ENCODE data around the gene LBHD1. TPM values are rescaled to one million over a fixed set of nuclear protein-coding genes. Genes with fewer than 3 reads are reported as not detected.

LBHD1 gene
- total RNA-seq = 2.4 and 2.8 TPM in 2 replicates

DNA sequence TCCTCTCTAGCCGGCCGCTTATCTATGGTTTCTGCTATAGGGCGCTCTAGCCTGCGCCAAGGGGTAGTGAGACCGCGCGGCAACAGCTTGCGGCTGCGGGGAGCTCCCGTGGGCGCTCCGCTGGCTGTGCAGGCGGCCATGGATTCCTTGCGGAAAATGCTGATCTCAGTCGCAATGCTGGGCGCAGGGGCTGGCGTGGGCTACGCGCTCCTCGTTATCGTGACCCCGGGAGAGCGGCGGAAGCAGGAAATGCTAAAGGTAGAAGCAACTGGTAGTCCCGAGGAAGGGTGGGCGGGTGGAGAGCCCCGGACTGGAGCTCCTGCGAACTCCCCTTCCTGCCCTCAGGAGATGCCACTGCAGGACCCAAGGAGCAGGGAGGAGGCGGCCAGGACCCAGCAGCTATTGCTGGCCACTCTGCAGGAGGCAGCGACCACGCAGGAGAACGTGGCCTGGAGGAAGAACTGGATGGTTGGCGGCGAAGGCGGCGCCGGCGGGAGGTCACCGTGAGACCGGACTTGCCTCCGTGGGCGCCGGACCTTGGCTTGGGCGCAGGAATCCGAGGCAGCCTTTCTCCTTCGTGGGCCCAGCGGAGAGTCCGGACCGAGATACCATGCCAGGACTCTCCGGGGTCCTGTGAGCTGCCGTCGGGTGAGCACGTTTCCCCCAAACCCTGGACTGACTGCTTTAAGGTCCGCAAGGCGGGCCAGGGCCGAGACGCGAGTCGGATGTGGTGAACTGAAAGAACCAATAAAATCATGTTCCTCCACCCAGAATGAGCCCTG, at the start of gene LBHD1, which contains the start of gene UQCC3:
Gene LBHD1, minus strand, starts transcription at position 660 of the 782 bp plus-strand sequence. CDS start 2,236 bp downstream, outside the sequence.
Gene UQCC3, plus strand, starts transcription at position 66 of the 782 bp plus-strand sequence. Its CDS starts 73 bp downstream, at position 139.

DNA sequence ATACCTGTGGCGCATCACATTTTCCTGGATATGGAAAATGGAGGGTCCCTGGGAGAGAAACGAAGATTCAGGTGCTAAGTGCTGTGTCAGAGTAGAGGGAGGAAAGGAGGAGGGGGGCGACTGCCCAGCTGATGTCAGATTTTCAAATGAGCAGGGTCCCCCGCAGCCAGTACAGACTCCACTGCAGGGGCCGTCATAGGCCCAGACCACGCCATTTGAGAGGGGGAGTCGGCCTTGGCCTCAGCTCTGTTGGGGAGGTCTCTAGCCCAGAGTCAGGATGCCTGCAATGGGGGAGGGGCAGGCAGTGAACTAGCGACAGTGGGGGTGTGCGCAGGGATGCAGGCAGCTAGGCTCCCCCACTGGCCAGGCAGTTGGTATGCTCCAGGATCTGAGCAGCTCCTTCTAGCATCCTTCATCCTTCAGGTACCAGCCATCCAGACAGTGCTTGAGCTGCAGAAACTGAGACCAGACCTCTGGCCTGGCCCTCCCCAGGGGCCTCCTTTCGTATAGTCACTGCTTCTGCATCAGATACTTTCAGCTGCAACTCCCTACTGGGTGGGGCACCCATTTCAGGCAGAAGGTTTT, 35.3 kb upstream of the LBHD1 start, which contains the start of the genes BSCL2 and GNG3:
Gene BSCL2, minus strand, starts transcription at position 148 of the 585 bp plus-strand sequence. CDS start 229 bp downstream, outside the sequence.
Gene GNG3, plus strand, starts transcription at position 400 of the 585 bp plus-strand sequence. CDS start 620 bp downstream, outside the sequence.

DNA sequence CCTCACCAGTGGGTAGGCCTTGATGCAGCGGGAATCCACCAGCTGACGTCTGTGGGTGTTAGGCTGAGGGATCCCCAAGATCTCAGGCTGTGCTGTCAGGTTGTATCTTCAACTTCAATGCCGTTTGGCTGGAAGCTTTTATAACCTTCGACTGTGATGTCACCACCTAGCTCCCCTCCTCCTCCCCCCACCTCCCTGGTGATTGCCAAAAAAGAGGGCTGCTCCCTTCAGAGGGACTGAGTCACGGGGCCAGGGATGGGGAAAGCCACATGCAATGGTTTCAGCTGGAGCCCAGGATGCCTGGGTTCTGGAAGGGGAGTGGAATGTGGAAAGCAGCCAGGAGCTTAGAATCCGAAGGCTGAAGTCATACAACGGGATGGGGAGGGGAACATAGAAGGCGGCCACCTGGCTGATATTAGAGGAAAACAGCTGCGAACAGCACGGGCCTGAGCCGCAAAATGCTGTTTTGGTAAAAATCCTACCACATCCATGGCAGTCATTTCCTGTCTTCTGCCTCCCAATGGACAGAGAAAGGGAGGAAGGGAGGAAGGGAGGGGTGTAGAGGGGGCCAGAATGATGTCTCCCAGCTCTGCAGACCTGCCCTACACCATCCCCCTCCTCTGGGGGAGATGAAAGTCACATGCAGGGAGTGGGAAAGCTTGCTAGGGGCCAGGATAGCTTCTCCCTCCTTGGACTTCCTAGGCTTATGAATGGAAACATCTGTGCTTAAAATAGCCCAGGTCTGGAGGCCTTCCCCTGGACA, 17.5 kb upstream of the LBHD1 start, which contains the start of gene LRRN4CL:
Gene LRRN4CL, minus strand, starts transcription at position 110 of the 763 bp plus-strand sequence. CDS start 1,022 bp downstream, outside the sequence.

DNA sequence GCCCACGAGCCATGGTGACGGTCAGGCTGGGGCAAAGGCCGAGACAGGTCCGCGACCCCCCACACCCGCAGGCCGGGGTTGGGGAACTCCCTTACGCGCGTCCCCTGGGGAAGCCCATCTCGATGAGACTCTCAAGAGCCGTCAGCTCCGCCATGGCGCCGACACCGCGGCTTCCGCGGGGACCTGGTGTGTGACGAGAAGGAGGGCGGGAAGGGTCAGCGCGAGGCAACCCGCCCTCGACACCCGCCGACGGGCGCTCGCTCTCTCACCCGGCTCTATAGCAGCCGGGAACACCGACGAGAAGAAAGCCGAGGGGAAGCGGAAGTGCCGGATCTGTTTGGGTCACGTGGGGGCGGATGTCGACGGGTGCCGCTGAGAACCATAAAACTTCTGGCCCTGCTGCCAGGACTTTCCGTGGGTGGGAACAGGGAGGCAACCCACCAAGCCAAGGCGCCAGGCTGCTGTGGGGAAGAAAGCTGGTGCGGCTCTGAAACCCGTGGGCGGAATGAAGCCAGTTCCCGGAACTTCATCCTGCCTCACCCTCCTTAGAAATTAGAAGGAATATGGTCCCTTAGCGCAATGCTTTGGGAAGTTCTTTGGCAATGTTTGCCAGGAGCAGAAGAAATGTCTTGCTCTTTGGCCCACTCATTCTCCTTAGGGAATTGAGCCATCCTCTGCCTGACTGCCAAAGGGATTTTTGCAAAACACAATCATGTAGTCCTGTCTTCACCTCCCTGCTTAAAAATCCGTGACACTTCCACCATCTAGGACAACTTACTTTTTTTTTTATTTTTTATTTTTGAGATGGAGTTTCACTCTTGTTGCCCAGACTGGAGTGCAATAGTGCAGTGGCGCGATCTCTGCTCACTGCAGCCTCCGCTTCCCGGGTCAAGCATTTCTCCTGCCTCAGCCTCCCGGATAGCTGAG, 7.0 kb upstream of the LBHD1 start, which contains the start of gene UBXN1:
Gene UBXN1, minus strand, starts transcription at position 304 of the 927 bp plus-strand sequence. Its CDS starts 150 bp downstream, at position 154.

DNA sequence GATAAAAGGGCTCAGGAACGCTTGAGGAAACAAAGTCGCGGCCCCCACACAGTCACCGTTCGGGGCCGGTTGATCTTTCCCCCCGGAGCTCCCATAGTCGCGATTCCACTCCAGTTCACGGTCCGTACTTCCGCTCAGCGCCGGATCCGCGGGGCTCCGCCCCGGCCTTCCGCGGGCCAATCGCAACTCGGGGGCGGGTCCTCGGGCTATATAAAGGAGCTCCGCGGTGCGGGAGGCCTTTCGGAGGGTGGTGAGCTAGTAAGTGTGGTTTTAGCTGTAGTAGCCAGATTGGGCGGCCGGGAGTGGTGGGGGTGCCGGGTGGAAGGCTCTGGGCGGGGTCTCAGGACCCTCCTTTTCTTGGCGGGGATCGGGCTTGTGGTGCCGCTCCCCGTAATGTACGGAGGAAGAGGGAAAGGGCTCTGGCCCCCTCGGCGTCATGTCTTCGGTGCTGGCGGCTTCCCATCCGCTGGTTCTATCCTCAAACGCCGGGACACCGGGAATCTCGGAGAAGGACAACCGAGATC, 6.9 kb downstream of the LBHD1 start, which contains the start of the genes C11orf98 and CSKMT:
Gene C11orf98, minus strand, starts transcription at position 136 of the 524 bp plus-strand sequence. Its CDS starts 41 bp downstream, at position 95.
Gene CSKMT, plus strand, starts transcription at position 238 of the 524 bp plus-strand sequence. CDS start 568 bp downstream, outside the sequence.

DNA sequence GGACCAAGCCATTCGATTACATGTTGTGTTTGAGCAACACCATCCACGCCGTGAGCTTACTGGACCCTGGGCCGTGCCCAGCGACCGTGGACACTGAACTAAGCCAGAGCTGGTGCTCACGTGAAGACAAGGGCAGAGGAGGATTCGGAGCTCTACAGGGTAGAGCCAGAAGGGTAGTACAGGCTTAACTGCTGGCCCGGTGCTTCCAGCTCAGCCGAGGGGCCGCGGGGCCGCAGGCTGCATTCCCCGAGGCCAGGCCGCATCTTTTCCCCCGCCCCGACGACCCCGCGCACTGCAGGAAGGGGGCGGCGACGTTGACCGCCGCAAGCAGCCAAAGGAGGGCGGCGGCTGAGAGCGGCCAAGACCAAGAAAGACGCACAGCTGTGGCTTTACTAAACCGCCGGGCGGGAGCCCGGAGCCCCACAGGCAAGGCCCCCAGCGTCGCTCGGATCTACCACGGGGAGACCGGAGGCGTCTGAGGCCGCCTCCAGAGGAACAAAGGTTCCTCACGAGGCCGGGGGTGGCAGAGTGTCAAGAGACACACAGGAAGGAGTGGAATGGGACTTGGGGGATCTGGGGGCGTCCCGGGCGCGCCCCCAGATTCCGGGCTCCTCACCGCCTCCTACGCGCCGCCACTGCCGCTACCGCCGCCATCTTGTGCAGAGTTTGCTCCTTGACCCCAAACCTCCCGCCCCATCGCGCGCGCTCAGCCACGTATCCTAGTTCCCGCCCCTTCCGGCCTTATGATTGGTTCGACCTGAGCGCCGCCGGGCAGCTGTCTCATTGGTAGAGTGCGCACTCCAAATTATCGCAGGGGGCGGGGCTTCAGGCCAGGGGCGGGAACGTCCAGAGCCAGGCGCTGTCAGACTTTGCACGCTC, 25.9 kb downstream of the LBHD1 start, which contains the start of gene GANAB:
Gene GANAB, minus strand, starts transcription at position 668 of the 879 bp plus-strand sequence. Its CDS starts 14 bp downstream, at position 654.

DNA sequence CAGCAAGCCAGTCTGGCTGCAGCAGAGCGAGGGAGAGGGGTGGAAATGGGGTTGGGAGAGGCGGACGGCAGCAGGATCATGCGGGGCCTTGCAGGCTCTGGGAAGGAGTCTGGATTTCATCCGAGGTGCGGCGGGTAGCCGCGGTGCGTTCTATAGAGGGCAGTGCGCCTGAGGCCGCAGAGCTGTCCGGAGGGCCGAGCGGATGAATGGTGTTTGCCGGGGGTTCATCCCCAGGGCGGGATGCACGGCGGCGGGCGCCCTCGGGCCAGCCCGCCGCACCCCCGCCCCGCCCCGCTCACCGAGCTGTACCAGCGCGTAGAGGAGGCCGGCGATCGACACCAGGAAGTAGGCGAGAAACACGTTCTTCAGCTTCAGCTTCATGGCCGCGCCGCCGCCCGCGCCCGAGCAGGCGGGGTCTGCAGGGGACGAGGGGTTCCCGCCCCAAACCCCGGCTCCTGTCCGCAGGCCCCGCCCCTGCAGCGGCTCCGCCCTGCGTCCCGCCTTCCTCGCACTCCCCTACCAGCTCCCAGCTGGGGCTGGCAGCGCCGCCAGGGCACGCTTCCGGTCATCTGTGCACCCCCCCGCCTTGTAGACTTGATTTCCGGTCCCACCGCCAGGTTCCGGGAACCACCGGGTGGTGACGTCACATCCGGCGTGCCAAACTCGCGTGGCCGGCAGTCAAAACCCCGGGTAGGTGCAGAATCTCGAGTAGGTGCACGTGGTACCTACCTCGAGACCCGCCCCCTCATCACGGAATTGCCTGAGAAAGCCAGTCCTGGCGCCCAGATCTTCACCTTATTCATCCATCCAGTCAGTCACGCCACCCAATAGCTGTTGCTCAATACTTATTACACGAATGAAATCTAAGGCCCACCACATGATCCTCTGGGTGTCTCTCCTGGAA, 50.2 kb downstream of the LBHD1 start, which contains the start of gene B3GAT3:
Gene B3GAT3, minus strand, starts transcription at position 420 of the 904 bp plus-strand sequence. Its CDS starts 39 bp downstream, at position 381.

Other genes with a start within 250 kb of the LBHD1 start
- gene AHNAK, start 125.5 kb downstream of the LBHD1 start, total RNA-seq = 643 and 750 TPM in 2 replicates
- 1,386 and 1,416 TPM in 2 replicates for gene EEF1G, start 98.4 kb downstream of the LBHD1 start, total RNA-seq
- 5.4 and 6.4 TPM in 2 replicates for gene TUT1, start 80.7 kb downstream of the LBHD1 start, total RNA-seq
- 102 and 120 TPM in 2 replicates for gene MTA2, start 70.4 kb downstream of the LBHD1 start, total RNA-seq
- 20.9 and 25.7 TPM in 2 replicates for gene EML3, start 59.5 kb downstream of the LBHD1 start, total RNA-seq
- 10.3 and 10.6 TPM in 2 replicates for gene ROM1, start 59.0 kb downstream of the LBHD1 start, total RNA-seq
- gene B3GAT3, start 50.3 kb downstream of the LBHD1 start, total RNA-seq = 32.6 and 39.9 TPM in 2 replicates
- 243 and 244 TPM in 2 replicates for gene GANAB, start 25.7 kb downstream of the LBHD1 start, total RNA-seq
- 16.8 and 22.2 TPM in 2 replicates for gene INTS5, start 19.0 kb downstream of the LBHD1 start, total RNA-seq
- gene C11orf98, start 7.1 kb downstream of the LBHD1 start, total RNA-seq = 32.3 and 46.8 TPM in 2 replicates
- 4.9 and 9.1 TPM in 2 replicates for gene CSKMT, start 7.0 kb downstream of the LBHD1 start, total RNA-seq
- 11.9 and 15.1 TPM in 2 replicates for gene UQCC3, start 594 bp downstream of the LBHD1 start, total RNA-seq
- gene UBXN1, start 6.8 kb upstream of the LBHD1 start, total RNA-seq = 134 and 158 TPM in 2 replicates
- gene LRRN4CL, start 17.3 kb upstream of the LBHD1 start, total RNA-seq = 3.3 and 3.4 TPM in 2 replicates
- 57.1 and 67.2 TPM in 2 replicates for gene BSCL2, start 35.2 kb upstream of the LBHD1 start, total RNA-seq
- not detected in 2 replicates for gene GNG3, start 35.4 kb upstream of the LBHD1 start, total RNA-seq
- 12.6 and 14.9 TPM in 2 replicates for gene HNRNPUL2, start 55.2 kb upstream of the LBHD1 start, total RNA-seq
- 28.5 and 31.1 TPM in 2 replicates for gene TTC9C, start 56.2 kb upstream of the LBHD1 start, total RNA-seq
- gene ZBTB3, start 81.9 kb upstream of the LBHD1 start, total RNA-seq = 11.0 and 11.2 TPM in 2 replicates
- gene POLR2G, start 89.3 kb upstream of the LBHD1 start, total RNA-seq = 97.0 and 98.7 TPM in 2 replicates
- gene TAF6L, start 99.1 kb upstream of the LBHD1 start, total RNA-seq = 16.2 and 17.6 TPM in 2 replicates
- gene TMEM179B, start 115.1 kb upstream of the LBHD1 start, total RNA-seq = 24.3 and 24.4 TPM in 2 replicates
- gene TMEM223, start 119.7 kb upstream of the LBHD1 start, total RNA-seq = 13.2 and 15.1 TPM in 2 replicates
- gene NXF1, start 133.2 kb upstream of the LBHD1 start, total RNA-seq = 15.5 and 21.6 TPM in 2 replicates
- gene STX5, start 159.8 kb upstream of the LBHD1 start, total RNA-seq = 41.7 and 42.4 TPM in 2 replicates
- gene TEX54, start 160.6 kb upstream of the LBHD1 start, total RNA-seq = not detected in 2 replicates
- gene WDR74, start 167.3 kb upstream of the LBHD1 start, total RNA-seq = 31.3 and 49.8 TPM in 2 replicates
- gene SLC3A2, start 208.6 kb upstream of the LBHD1 start, total RNA-seq = 175 and 242 TPM in 2 replicates
- not detected in 2 replicates for gene CHRM1, start 249.1 kb upstream of the LBHD1 start, total RNA-seq

All from aortic smooth muscle cell (primary cell).